GM19455 (cell line): Measurements from ENCODE around the gene FGB.
A peak's percentile ranks its signal among the peaks of the same experiment; 100 is the strongest.
"Not testable (repeated sequence)": the region's sequence is repeated elsewhere in the genome, so short reads cannot be mapped to it uniquely, and the experiment has no call there.

Source experiments
- ATAC-seq: cut with Tn5 transposase; IDR thresholded peaks from one replicate; pipeline ENCODE4 v1.9.1; 2021; ENCODE audit not compliant: unreplicated experiment

Gene FGB

GRCh38 chr4:154594343-154594742, 31.5 kb downstream of the FGB start:
- not testable (repeated sequence) for ATAC-seq

GRCh38 chr4:154595807-154596206, 33.0 kb downstream of the FGB start:
- no peak for ATAC-seq

- not testable (repeated sequence) for ATAC-seq
Measured at GRCh38 chr4:154597281-154597680, 34.5 kb downstream of the FGB start.

- no peak for ATAC-seq
Measured at GRCh38 chr4:154597798-154598774, 35.3 kb downstream of the FGB start.

- no peak for ATAC-seq
Measured at GRCh38 chr4:154602404-154603020, 39.7 kb downstream of the FGB start.

- ATAC-seq: no peak
Measured at GRCh38 chr4:154603033-154603943, 40.5 kb downstream of the FGB start.

- ATAC-seq: no peak
Measured at GRCh38 chr4:154604696-154605200, 41.9 kb downstream of the FGB start.

- ATAC-seq: no peak
Measured at GRCh38 chr4:154606728-154607723, 44.2 kb downstream of the FGB start.

- ATAC-seq: no peak
Measured at GRCh38 chr4:154608361-154609252, 45.8 kb downstream of the FGB start.

- no peak for ATAC-seq
Measured at GRCh38 chr4:154609532-154609931, 46.7 kb downstream of the FGB start.

GRCh38 chr4:154610582-154610981, 47.8 kb downstream of the FGB start:
- no peak for ATAC-seq

- ATAC-seq: no peak
Measured at GRCh38 chr4:154611833-154612232, 49.0 kb downstream of the FGB start.

- ATAC-seq: no peak
Measured at GRCh38 chr4:154612472-154613414, 49.9 kb downstream of the FGB start, which contains the start of gene FGG. Gene FGG, minus strand, starts transcription at chr4:154612656. Its CDS starts 47 bp downstream, at chr4:154612609.

- no peak for ATAC-seq
Measured at GRCh38 chr4:154614306-154614705, 51.5 kb downstream of the FGB start.

- ATAC-seq: no peak
Measured at GRCh38 chr4:154615211-154615610, 52.4 kb downstream of the FGB start.

- no peak for ATAC-seq
Measured at GRCh38 chr4:154616287-154616686, 53.5 kb downstream of the FGB start.

- ATAC-seq: peak; percentile 93
Measured at GRCh38 chr4:154616731-154617130, 53.9 kb downstream of the FGB start.
